ENCODE data around the gene DARS1. TPM values are rescaled to one million over a fixed set of nuclear protein-coding genes. Genes with fewer than 3 reads are reported as not detected.
A peak's percentile ranks its signal among the peaks of the same experiment; 100 is the strongest.

DARS1 gene
- total and polyA plus RNA-seq, 2 of the 13 experiments (the other 11 are each of a cell fraction or from before 2014, with no cell fraction given), result 149 to 230 TPM

- TF ChIP-seq MAF1 (CRISPR knock-in tag; IDR thresholded peaks at IDR 0.05; ENCODE audit: borderline replicate concordance) (no peak), HBP1 (CRISPR knock-in tag; IDR thresholded peaks at IDR 0.05; ENCODE audit: low read depth) (no peak), TRIM24 (CRISPR knock-in tag; IDR thresholded peaks at IDR 0.05) (no peak), ZNF34 (CRISPR knock-in tag; IDR thresholded peaks at IDR 0.05; ENCODE audit: borderline replicate concordance) (no peak), SETDB1 (CRISPR knock-in tag; IDR thresholded peaks at IDR 0.05; ENCODE audit: borderline replicate concordance) (no peak), HES4 (CRISPR knock-in tag; IDR thresholded peaks at IDR 0.05; ENCODE audit: borderline replicate concordance) (no peak), TBP (CRISPR knock-in tag; IDR thresholded peaks at IDR 0.05) (no peak), MAFG (CRISPR knock-in tag; IDR thresholded peaks at IDR 0.05) (no peak), ZNF782 (CRISPR knock-in tag; IDR thresholded peaks at IDR 0.05; ENCODE audit: borderline replicate concordance) (no peak), SALL1 (CRISPR knock-in tag; IDR thresholded peaks at IDR 0.05) (no peak), MXD1 (CRISPR knock-in tag; IDR thresholded peaks at IDR 0.05) (no peak), HMG20A (CRISPR knock-in tag; IDR thresholded peaks at IDR 0.05; ENCODE audit: borderline replicate concordance) (no peak)
Observed at GRCh38 chr2:135987441-135987840, 2.0 kb upstream of the DARS1 start (continued).

GRCh38 chr2:135986507-135986906 lies 1.1 kb upstream of the DARS1 start:
- Histone ChIP-seq H3K27ac (ENCODE audit: extremely low read length, insufficient read depth, low read length) (no peak overlapping the region), H3K9ac (ENCODE audit: insufficient read depth, low read depth, low read length) (no peak overlapping the region), H3K9me3 (ENCODE audit: low read length) (no peaks in the 10 kb centered on the region), H3K4me1 (ENCODE audit: insufficient read depth, low read length) (peaks cover 42% of the 10 kb centered on the region), H3K4me2 (ENCODE audit: low read depth, low read length) (peak overlapping the region; percentile 94), H3K36me3 (replicated peaks in 1 of 2; ENCODE audit: control insufficient read depth in 1 of 2, insufficient read depth in 2 of 2, low read length in 2 of 2) (peaks cover 1 to 9% of the 10 kb centered on the region in 2 experiments; a peak in 3 of 5 replicates), H3K79me2 (ENCODE audit: insufficient read depth, low read length) (peaks cover 32% of the 10 kb centered on the region), H4K20me1 (ENCODE audit: insufficient read depth, low read length) (no peaks in the 10 kb centered on the region), H3K27me3 (ENCODE audit: control insufficient read depth in 1 of 2, insufficient read depth in 2 of 2, low read length in 2 of 2) (no peaks in the 10 kb centered on the region), H3K4me3 (replicated peaks in 1 of 3; ENCODE audit: insufficient read depth in 1 of 3, low read depth in 2 of 3, low read length in 3 of 3) (no peak overlapping the region; a peak in 1 of 6 replicates), H2AFZ (ENCODE audit: low read length) (no peak overlapping the region)
- POLR2A ChIA-PET, result interaction anchor here (1.9 kb wide), 1 partner anchor 10 kb away, joined by 12 read pairs; no protein-coding TSS in a partner anchor
- no TSS peak for BruUV-seq (replicated peaks)
- no peak for ATAC-seq
- in situ Hi-C loops (cut with HindIII; ENCODE audit: extremely low pct_ligation_motif_present, low pct_unique_long_range_greater_than_20kb), result no loop called here
- intact Hi-C loops (cut with micrococcal nuclease; ENCODE audit: unreplicated experiment), result loop anchor here (10.0 kb wide), 1 partner anchor 1052 kb away; no protein-coding TSS in a partner anchor
- no peak for DNase-seq (ENCODE audit: low spot score)
- WGBS (ENCODE audit: low lambda C conversion rate), result 97% methylated on average over 5 of the region's 5 CpGs
- no peak for FAIRE-seq
- CTCF ChIA-PET (ENCODE audit: low intra/inter-chr PET ratio, low total read pairs), result no interaction called here
- no peak for TF ChIP-seq DMAP1 (CRISPR knock-in tag; IDR thresholded peaks at IDR 0.05)
- no peak for TF ChIP-seq ZNF580 (CRISPR knock-in tag; IDR thresholded peaks at IDR 0.05; ENCODE audit: borderline replicate concordance, low read depth)
- no peak for TF ChIP-seq ZBTB25 (CRISPR knock-in tag; IDR thresholded peaks at IDR 0.05)
- no peak for TF ChIP-seq ZNF205 (CRISPR knock-in tag; IDR thresholded peaks at IDR 0.05)
- no peak for TF ChIP-seq HDAC6 (IDR thresholded peaks at IDR 0.05; ENCODE audit: low read depth, low read length)
- no peak for TF ChIP-seq THRA (CRISPR knock-in tag; IDR thresholded peaks at IDR 0.05; ENCODE audit: borderline replicate concordance)
- TF ChIP-seq HDAC1 (CRISPR knock-in tag; IDR thresholded peaks at IDR 0.05), result no peak
- TF ChIP-seq ZNF337 (CRISPR knock-in tag; IDR thresholded peaks at IDR 0.05; ENCODE audit: borderline replicate concordance, low read depth), result no peak
- no peak for TF ChIP-seq TRIM24 (CRISPR knock-in tag; IDR thresholded peaks at IDR 0.05)
- TF ChIP-seq TOPORS (CRISPR knock-in tag; IDR thresholded peaks at IDR 0.05), result no peak
